ENCODE results near the gene CD79B. TPM values are rescaled to one million over a fixed set of nuclear protein-coding genes. Genes with fewer than 3 reads are reported as not detected.

CD79B gene
- polyA plus RNA-seq = not detected in 2 replicates

GRCh38 chr17:63931981-63932561 is at the start of gene CD79B:
CD79B (minus strand) TSS chr17:63932331; CDS start chr17:63932261, 70 bp downstream.

GRCh38 chr17:63972796-63973195 is 40.7 kb upstream of the CD79B start, which contains the start of gene SCN4A:
SCN4A (minus strand) TSS chr17:63972918; CDS start chr17:63972841, 77 bp downstream.

GRCh38 chr17:63918789-63919305 is 13.3 kb downstream of the CD79B start, which contains the start of gene GH1:
GH1 (minus strand) TSS chr17:63918839; CDS start chr17:63918776, 63 bp downstream.

GRCh38 chr17:63911041-63911635 is 21.0 kb downstream of the CD79B start, which contains the start of gene CSHL1:
CSHL1 (minus strand) TSS chr17:63911258; CDS start chr17:63911196, 62 bp downstream.

GRCh38 chr17:63896524-63897354 is 35.4 kb downstream of the CD79B start, which contains the start of gene CSH1:
CSH1 (minus strand) TSS chr17:63896574; CDS start chr17:63896511, 63 bp downstream.

GRCh38 chr17:63881935-63882601 is 50.1 kb downstream of the CD79B start, which contains the start of gene GH2:
GH2 (minus strand) TSS chr17:63881944; CDS start chr17:63881801, 143 bp downstream.

Other genes starting within 250 kb of the CD79B start
- gene LIMD2, start 232.2 kb downstream of the CD79B start, polyA plus RNA-seq = 0.11 and 1.1 TPM in 2 replicates
- gene STRADA, start 190.5 kb downstream of the CD79B start, polyA plus RNA-seq = 13.1 and 17.3 TPM in 2 replicates
- 70.6 and 83.0 TPM in 2 replicates for gene CCDC47, start 158.7 kb downstream of the CD79B start, polyA plus RNA-seq
- 26.0 and 30.9 TPM in 2 replicates for gene DDX42, start 158.2 kb downstream of the CD79B start, polyA plus RNA-seq
- 189 and 271 TPM in 2 replicates for gene PSMC5, start 104.9 kb downstream of the CD79B start, polyA plus RNA-seq
- 9.9 and 16.4 TPM in 2 replicates for gene FTSJ3, start 104.7 kb downstream of the CD79B start, polyA plus RNA-seq
- gene SMARCD2, start 89.6 kb downstream of the CD79B start, polyA plus RNA-seq = 0.27 and 1.8 TPM in 2 replicates
- not detected in 2 replicates for gene CSH2, start 58.7 kb downstream of the CD79B start, polyA plus RNA-seq
- not detected in 2 replicates for gene GH2, start 50.4 kb downstream of the CD79B start, polyA plus RNA-seq
- gene CSH1, start 35.8 kb downstream of the CD79B start, polyA plus RNA-seq = not detected in 2 replicates
- not detected in 2 replicates for gene CSHL1, start 21.1 kb downstream of the CD79B start, polyA plus RNA-seq
- gene GH1, start 13.5 kb downstream of the CD79B start, polyA plus RNA-seq = not detected in 2 replicates
- gene SCN4A, start 40.6 kb upstream of the CD79B start, polyA plus RNA-seq = 0.10 TPM in 1 of 2 replicates, not detected in the other
- not detected in 2 replicates for gene PRR29, start 66.0 kb upstream of the CD79B start, polyA plus RNA-seq
- gene ICAM2, start 88.3 kb upstream of the CD79B start, polyA plus RNA-seq = 5.1 and 6.0 TPM in 2 replicates
- 0.94 and 2.0 TPM in 2 replicates for gene ERN1, start 197.8 kb upstream of the CD79B start, polyA plus RNA-seq